WTC11 (cell line): ENCODE measurements around the gene TRIM65.
A peak's percentile ranks its signal among the peaks of the same experiment; 100 is the strongest.

Experiments used
- E2F5 ChIP-seq: sonication (generic); formaldehyde crosslinking; IDR thresholded peaks from 2 replicates; pipeline ENCODE4 v1.8.1; 2022; ENCODE audit warnings: mild to moderate bottlenecking, moderate library complexity, missing genetic modification reagents
- ERG ChIP-seq: fragments of 250-450 bp; sonication (Bioruptor Pico); IDR thresholded peaks from 2 replicates; pipeline ENCODE4 v1.8.0; 2021; ENCODE audit warnings: mild to moderate bottlenecking
- ESRRA ChIP-seq: sonication (generic); formaldehyde crosslinking; IDR thresholded peaks from 2 replicates; pipeline ENCODE4 v1.8.1; 2022; ENCODE audit warnings: mild to moderate bottlenecking, missing genetic modification reagents, borderline replicate concordance
- FOXP1 ChIP-seq: sonication (generic); formaldehyde crosslinking; IDR thresholded peaks from 2 replicates; pipeline ENCODE4 v1.8.0; 2022; ENCODE audit warnings: missing genetic modification reagents, mild to moderate bottlenecking, moderate library complexity, borderline replicate concordance
- NFE2L1 ChIP-seq: sonication (generic); formaldehyde crosslinking; IDR thresholded peaks from 2 replicates; pipeline ENCODE4 v1.8.1; 2023; ENCODE audit warnings: missing genetic modification reagents
- NR1H2 ChIP-seq: sonication (generic); formaldehyde crosslinking; IDR thresholded peaks from 2 replicates; pipeline ENCODE4 v1.9.0; 2021; ENCODE audit warnings: mild to moderate bottlenecking, moderate library complexity, missing genetic modification reagents
- NR2C2 ChIP-seq: sonication (generic); formaldehyde crosslinking; IDR thresholded peaks from 2 replicates; pipeline ENCODE4 v1.8.0; 2022; ENCODE audit warnings: mild to moderate bottlenecking, missing genetic modification reagents
- NR3C1 ChIP-seq: sonication (generic); formaldehyde crosslinking; conservative IDR thresholded peaks from 2 replicates; pipeline ENCODE4 v1.8.1; 2023; ENCODE audit warnings: low read depth, mild to moderate bottlenecking, missing genetic modification reagents
- STAT6 ChIP-seq: sonication (generic); formaldehyde crosslinking; conservative IDR thresholded peaks from 2 replicates; pipeline ENCODE4 v1.8.1; 2023; ENCODE audit warnings: mild to moderate bottlenecking, low read depth, missing genetic modification reagents, moderate library complexity
- TF ChIP-seq, protein P1 (sequence below): fragments of 200-600 bp; IDR thresholded peaks from 2 replicates; pipeline ENCODE4 v1.8.0; 2022; ENCODE audit warnings: antibody characterized with exemption
- TF ChIP-seq, protein P2 (sequence below): sonication (generic); formaldehyde crosslinking; IDR thresholded peaks from 2 replicates; pipeline ENCODE4 v1.8.1; 2023; ENCODE audit warnings: mild to moderate bottlenecking, missing genetic modification reagents, moderate library complexity
- TF ChIP-seq, protein P3 (sequence below): sonication (generic); formaldehyde crosslinking; IDR thresholded peaks from 2 replicates; pipeline ENCODE4 v1.8.1; 2022; ENCODE audit warnings: mild to moderate bottlenecking, missing genetic modification reagents, moderate library complexity, borderline replicate concordance
- TF ChIP-seq, protein P4 (sequence below): sonication (generic); formaldehyde crosslinking; IDR thresholded peaks from 2 replicates; pipeline ENCODE4 v1.8.0; 2022; ENCODE audit warnings: missing genetic modification reagents

DNA sequence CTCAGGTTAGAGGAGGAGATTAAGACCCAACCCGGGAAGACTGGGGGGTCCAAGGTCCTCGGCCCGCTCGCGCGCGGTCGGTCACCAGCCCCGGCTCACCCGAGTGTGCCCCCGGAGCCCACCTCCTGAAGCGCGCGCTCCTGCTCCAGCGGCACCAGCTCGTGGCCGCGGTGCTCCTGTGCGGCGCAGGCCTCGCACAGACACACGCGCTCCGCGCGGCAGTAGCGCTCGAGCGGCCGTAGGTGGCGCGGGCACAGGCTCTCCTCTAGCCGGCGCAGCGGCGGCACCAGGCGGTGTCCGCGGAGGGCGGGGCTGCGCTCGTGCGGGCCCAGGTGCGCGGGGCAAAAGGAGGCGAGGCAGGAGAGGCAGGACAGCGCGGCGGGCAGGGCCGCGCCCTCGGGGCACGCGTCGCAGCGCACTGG lies 19.0 kb downstream of the TRIM65 start:
- TF ChIP-seq E2F5 (CRISPR knock-in tag): no peak
- TF ChIP-seq, protein P1, sequence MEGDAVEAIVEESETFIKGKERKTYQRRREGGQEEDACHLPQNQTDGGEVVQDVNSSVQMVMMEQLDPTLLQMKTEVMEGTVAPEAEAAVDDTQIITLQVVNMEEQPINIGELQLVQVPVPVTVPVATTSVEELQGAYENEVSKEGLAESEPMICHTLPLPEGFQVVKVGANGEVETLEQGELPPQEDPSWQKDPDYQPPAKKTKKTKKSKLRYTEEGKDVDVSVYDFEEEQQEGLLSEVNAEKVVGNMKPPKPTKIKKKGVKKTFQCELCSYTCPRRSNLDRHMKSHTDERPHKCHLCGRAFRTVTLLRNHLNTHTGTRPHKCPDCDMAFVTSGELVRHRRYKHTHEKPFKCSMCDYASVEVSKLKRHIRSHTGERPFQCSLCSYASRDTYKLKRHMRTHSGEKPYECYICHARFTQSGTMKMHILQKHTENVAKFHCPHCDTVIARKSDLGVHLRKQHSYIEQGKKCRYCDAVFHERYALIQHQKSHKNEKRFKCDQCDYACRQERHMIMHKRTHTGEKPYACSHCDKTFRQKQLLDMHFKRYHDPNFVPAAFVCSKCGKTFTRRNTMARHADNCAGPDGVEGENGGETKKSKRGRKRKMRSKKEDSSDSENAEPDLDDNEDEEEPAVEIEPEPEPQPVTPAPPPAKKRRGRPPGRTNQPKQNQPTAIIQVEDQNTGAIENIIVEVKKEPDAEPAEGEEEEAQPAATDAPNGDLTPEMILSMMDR: no peak
- TF ChIP-seq ERG: no peak
- no peak for TF ChIP-seq NR3C1
- TF ChIP-seq, protein P2, sequence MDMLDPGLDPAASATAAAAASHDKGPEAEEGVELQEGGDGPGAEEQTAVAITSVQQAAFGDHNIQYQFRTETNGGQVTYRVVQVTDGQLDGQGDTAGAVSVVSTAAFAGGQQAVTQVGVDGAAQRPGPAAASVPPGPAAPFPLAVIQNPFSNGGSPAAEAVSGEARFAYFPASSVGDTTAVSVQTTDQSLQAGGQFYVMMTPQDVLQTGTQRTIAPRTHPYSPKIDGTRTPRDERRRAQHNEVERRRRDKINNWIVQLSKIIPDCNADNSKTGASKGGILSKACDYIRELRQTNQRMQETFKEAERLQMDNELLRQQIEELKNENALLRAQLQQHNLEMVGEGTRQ (CRISPR knock-in tag): no peak
- TF ChIP-seq ESRRA (CRISPR knock-in tag): peak; percentile 44; the same call in 1 of the 2 replicates
- TF ChIP-seq NR1H2 (CRISPR knock-in tag): no peak
- TF ChIP-seq FOXP1 (CRISPR knock-in tag): peak; percentile 85; the same call in 1 of the 2 replicates
- no peak for TF ChIP-seq NR2C2
- TF ChIP-seq, protein P3, sequence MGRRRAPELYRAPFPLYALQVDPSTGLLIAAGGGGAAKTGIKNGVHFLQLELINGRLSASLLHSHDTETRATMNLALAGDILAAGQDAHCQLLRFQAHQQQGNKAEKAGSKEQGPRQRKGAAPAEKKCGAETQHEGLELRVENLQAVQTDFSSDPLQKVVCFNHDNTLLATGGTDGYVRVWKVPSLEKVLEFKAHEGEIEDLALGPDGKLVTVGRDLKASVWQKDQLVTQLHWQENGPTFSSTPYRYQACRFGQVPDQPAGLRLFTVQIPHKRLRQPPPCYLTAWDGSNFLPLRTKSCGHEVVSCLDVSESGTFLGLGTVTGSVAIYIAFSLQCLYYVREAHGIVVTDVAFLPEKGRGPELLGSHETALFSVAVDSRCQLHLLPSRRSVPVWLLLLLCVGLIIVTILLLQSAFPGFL (CRISPR knock-in tag): no peak
- TF ChIP-seq NFE2L1 (CRISPR knock-in tag): no peak
- TF ChIP-seq STAT6 (CRISPR knock-in tag): no peak
- TF ChIP-seq, protein P4, sequence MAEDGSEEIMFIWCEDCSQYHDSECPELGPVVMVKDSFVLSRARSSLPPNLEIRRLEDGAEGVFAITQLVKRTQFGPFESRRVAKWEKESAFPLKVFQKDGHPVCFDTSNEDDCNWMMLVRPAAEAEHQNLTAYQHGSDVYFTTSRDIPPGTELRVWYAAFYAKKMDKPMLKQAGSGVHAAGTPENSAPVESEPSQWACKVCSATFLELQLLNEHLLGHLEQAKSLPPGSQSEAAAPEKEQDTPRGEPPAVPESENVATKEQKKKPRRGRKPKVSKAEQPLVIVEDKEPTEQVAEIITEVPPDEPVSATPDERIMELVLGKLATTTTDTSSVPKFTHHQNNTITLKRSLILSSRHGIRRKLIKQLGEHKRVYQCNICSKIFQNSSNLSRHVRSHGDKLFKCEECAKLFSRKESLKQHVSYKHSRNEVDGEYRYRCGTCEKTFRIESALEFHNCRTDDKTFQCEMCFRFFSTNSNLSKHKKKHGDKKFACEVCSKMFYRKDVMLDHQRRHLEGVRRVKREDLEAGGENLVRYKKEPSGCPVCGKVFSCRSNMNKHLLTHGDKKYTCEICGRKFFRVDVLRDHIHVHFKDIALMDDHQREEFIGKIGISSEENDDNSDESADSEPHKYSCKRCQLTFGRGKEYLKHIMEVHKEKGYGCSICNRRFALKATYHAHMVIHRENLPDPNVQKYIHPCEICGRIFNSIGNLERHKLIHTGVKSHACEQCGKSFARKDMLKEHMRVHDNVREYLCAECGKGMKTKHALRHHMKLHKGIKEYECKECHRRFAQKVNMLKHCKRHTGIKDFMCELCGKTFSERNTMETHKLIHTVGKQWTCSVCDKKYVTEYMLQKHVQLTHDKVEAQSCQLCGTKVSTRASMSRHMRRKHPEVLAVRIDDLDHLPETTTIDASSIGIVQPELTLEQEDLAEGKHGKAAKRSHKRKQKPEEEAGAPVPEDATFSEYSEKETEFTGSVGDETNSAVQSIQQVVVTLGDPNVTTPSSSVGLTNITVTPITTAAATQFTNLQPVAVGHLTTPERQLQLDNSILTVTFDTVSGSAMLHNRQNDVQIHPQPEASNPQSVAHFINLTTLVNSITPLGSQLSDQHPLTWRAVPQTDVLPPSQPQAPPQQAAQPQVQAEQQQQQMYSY (CRISPR knock-in tag): no peak
